Activated CD8-positive, alpha-beta memory T cell treated with anti-CD3 and anti-CD28 coated beads, Interleukin-2, amount 50 U/mL, for 1 hour (primary cell): ENCODE results near the gene ZCCHC7.
"Not testable (repeated sequence)": the region's sequence is repeated elsewhere in the genome, so short reads cannot be mapped to it uniquely, and the experiment has no call there.

ENCODE experiments used
- DNase-seq: peaks from one replicate; pipeline ENCODE4 v3.0.0-alpha.2; 2020; ENCODE audit errors: extremely low read depth

Gene ZCCHC7

GRCh38 chr9:37293664-37294524 is 173.5 kb downstream of the ZCCHC7 start:
- DNase-seq: no peak

- no peak for DNase-seq
Measured at GRCh38 chr9:37295178-37295577, 174.8 kb downstream of the ZCCHC7 start.

- no peak for DNase-seq
Measured at GRCh38 chr9:37295796-37296195, 175.4 kb downstream of the ZCCHC7 start.

- no peak for DNase-seq
Measured at GRCh38 chr9:37297592-37297991, 177.2 kb downstream of the ZCCHC7 start.

GRCh38 chr9:37300620-37301019 is 180.2 kb downstream of the ZCCHC7 start:
- no peak for DNase-seq

GRCh38 chr9:37301042-37301853 is 180.9 kb downstream of the ZCCHC7 start:
- DNase-seq: no peak

- no peak for DNase-seq
Measured at GRCh38 chr9:37301854-37302172, 181.4 kb downstream of the ZCCHC7 start.

GRCh38 chr9:37302277-37302676 is 181.9 kb downstream of the ZCCHC7 start:
- no peak for DNase-seq

- not testable (repeated sequence) for DNase-seq
Measured at GRCh38 chr9:37303272-37303671, 182.9 kb downstream of the ZCCHC7 start.

- no peak for DNase-seq
Measured at GRCh38 chr9:37309136-37309535, 188.8 kb downstream of the ZCCHC7 start.

GRCh38 chr9:37311938-37312708 is 191.7 kb downstream of the ZCCHC7 start:
- DNase-seq: no peak

- no peak for DNase-seq
Measured at GRCh38 chr9:37324261-37324683, 203.9 kb downstream of the ZCCHC7 start.

GRCh38 chr9:37324691-37325490 is 204.5 kb downstream of the ZCCHC7 start:
- DNase-seq: no peak

GRCh38 chr9:37325778-37326177 is 205.4 kb downstream of the ZCCHC7 start:
- no peak for DNase-seq

- no peak for DNase-seq
Measured at GRCh38 chr9:37327553-37327952, 207.2 kb downstream of the ZCCHC7 start.

GRCh38 chr9:37328556-37329227 is 208.3 kb downstream of the ZCCHC7 start:
- no peak for DNase-seq

- DNase-seq: no peak
Measured at GRCh38 chr9:37329576-37329975, 209.2 kb downstream of the ZCCHC7 start.

- DNase-seq: no peak
Measured at GRCh38 chr9:37331871-37332270, 211.5 kb downstream of the ZCCHC7 start.

- DNase-seq: no peak
Measured at GRCh38 chr9:37332578-37332977, 212.2 kb downstream of the ZCCHC7 start.

- no peak for DNase-seq
Measured at GRCh38 chr9:37333288-37333687, 212.9 kb downstream of the ZCCHC7 start.

- DNase-seq: no peak
Measured at GRCh38 chr9:37335238-37335637, 214.9 kb downstream of the ZCCHC7 start.
